Erythroblast (primary cell): ENCODE results near the gene HOXA6.

Source experiments
- DNase-seq, 2 experiments: peaks; one replicate each; lab custom pipeline; 2025; lab: John Stamatoyannopoulos, UW
- GATA1 ChIP-seq: IDR thresholded peaks from 2 replicates; pipeline ENCODE4 v1.6.1; 2011; ENCODE audit warnings: low read depth, mild to moderate bottlenecking, control low read depth, low read length, moderate library complexity
- POLR2A ChIP-seq: IDR thresholded peaks from 2 replicates; pipeline ENCODE4 v1.6.1; 2011; ENCODE audit warnings: mild to moderate bottlenecking, low read length

The HOXA6 gene

GRCh38 chr7:27130540-27131389 lies 16.8 kb downstream of the HOXA6 start, which contains the start of gene HOXA4:
TSS of gene HOXA4 (minus strand) at chr7:27130757. CDS start at chr7:27130733, 24 bp downstream.
- DNase-seq, result peak; percentile 86 to 88
- TF ChIP-seq GATA1 (no peak), POLR2A (peak; percentile 17)

DNA sequence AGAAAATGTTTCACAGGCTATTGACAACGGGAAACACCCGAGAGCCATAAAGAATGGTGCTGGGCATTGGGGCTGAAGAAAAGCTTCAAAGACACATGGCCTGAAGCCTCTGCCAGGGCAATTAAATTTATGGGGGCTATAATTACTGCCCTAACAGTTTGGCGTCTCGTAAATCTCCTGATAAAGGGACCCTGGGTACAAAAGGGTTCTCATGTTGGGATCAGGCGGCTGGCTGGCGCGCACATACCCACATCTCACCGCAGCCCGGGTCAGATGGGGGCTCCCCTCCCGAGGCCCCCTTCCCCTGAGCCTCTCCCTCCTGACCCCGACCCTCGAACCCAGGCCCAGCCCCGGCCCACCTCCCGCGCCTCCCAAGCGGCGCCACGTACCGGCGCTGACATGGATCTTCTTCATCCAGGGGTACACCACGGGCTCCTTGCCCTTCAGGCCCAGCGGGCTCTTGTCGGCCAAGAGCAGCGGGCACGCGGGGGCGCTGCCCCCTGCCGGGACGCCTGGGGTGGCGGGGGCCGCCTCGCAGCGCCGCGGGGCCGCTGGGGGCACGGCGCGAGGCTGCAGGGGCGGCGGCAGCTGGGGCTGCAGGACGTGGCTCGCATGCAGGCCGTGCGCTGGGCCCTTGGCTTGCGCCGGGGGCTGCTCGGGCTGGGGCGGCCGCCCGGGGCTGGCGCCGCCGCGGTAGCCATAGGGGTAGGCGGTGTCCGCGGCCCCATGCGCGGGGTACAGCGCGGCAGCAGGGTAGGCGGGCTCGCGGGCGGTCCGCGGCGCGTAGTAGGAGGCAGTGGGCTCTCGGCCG lies 17.6 kb downstream of the HOXA6 start:
- peak; percentile 29 to 34 for DNase-seq
- TF ChIP-seq POLR2A (no peak), GATA1 (no peak)

- DNase-seq, result no peak
- TF ChIP-seq POLR2A (no peak), GATA1 (no peak)
Measured at GRCh38 chr7:27128776-27129728, 18.5 kb downstream of the HOXA6 start.

- TF ChIP-seq GATA1, result no peak
- no peak for TF ChIP-seq POLR2A
- no peak for DNase-seq
Measured at GRCh38 chr7:27128034-27128433, 19.5 kb downstream of the HOXA6 start.

DNA sequence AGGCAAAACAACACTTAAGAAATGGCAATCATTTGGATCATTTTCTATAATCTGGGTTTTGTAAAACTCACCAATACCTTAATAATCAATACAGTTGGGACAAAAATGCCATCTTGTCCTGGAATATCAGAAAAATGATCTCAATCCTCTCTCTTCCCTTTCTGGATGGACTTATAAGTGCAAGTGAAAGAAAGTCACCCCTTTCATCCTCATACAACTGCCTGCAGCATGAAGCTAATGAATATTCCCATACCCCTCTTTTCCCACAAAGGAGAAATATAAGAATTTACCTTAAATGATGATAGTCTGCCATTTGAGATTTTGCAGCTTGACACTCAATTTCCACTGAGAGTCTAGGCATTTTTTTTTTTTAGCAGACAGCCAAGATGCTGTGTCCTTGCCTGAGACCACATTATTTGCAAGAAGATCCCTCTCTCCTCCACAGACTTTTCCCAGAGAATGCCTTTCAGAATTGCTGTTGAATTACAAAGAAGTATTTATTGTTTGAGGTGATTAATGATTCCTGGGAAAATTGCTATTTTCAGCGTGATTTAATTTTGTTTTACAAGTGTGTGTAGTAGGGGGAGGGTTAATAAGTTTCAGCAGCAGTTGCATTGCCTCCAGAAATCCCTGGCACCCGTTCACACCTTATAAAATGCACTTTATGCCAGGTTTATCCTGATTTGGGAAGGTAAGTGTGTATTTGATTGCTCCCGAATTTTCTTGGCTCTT lies 20.8 kb downstream of the HOXA6 start:
- no peak for TF ChIP-seq GATA1
- no peak for TF ChIP-seq POLR2A

GRCh38 chr7:27125986-27126394 lies 21.6 kb downstream of the HOXA6 start:
- TF ChIP-seq POLR2A, result no peak
- TF ChIP-seq GATA1, result no peak
- DNase-seq, result no peak

More for the DNA sequence above, 20.8 kb downstream of the HOXA6 start:
- no peak for DNase-seq

GRCh38 chr7:27124902-27125689 lies 22.5 kb downstream of the HOXA6 start:
- DNase-seq, result no peak

DNA sequence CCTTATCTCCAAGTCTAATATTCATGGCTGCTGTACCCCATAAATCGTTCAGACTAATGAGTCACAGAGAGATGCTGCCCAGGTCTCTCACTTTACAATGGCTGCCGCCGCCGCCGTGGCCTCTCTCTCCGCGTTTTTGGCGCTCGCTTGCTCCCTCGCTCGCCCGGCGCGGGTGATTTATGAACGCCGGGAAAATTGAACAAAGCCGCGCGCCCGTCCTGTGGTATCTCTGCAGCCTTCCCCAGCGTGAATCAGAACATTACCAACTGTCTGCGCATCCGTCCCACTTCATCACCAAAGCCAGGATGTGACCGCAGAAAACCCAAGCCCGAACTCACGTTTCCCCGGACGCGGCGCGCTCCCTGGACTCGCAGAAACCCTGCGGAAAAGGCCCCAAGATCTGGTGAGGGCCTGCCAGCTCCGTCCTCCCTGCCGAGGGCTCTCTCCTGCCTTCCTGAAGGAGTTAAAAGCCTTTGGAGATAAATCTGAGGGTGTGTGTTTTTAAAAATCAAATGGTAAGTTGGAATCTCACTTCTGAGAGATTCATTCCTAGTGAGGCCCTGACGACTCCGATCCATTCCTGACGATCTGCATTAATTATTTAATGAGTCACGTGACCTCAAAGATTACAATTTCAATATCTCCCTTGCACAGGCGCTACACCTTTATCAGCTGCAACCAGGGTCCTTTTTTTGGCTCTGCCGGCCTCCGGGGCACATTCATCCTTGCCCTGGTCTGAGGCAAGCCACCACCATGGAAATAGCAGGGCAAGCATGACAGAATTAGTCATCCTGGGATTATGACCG lies 23.3 kb downstream of the HOXA6 start:
- no peak for DNase-seq
- TF ChIP-seq POLR2A (no peak), GATA1 (no peak)

More at GRCh38 chr7:27124902-27125689, 22.5 kb downstream of the HOXA6 start:
- TF ChIP-seq GATA1 (no peak), POLR2A (no peak)

DNA sequence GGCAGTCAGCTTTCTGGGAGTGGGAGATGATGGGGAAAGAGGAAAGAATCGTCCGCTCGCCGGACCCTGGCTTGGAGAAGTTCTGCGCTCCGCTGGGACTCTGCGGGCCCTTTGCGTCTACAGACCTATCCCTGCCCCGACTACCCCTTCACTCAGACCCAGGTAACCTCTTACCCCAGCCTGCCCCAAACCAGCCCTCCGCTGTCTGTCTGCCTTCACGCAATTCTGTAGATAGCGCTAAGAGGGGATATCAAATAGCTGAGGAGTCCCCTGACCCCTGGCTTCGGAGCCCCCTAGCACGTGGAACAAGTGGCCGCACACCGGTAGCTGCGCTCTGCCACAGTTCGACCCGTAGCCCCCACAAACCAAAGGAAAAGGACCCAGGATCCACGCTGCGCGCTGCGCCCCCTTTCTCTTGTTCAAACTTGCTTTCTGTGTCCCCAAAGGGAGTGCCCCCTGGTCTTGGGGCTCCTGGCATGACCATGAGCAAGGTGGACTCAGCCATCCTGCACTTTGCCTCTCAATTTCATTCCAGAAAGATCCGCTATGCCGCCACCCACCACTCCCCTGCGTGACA lies 24.0 kb downstream of the HOXA6 start:
- TF ChIP-seq GATA1 (no peak), POLR2A (no peak)
- DNase-seq, result no peak

DNA sequence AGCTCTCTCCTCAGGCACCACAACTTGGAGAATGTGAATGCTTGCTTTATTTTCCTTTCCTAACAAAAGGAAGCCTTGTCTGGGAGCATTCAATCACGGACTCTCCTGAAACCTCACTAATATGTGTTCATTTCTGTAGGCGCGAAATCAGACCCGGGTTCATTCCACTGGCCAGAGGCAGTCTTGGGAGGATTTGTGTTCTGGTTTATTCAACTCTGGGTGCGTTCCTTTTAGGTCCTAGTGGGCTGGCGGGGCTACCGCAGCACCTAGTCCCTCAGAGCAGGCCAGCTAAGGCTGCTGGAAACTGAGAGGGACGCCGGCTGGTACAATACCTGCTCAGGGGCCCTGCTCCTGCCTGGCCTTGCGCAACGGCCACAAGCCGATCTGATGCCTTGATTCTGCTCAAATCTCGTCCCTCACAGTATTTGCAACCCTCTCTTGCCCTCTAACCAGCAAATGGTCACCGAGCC lies 24.5 kb downstream of the HOXA6 start:
- TF ChIP-seq GATA1, result no peak
- no peak for TF ChIP-seq POLR2A
- DNase-seq, result no peak
